HL-60 (cell line): ENCODE results near the gene SHC1.

Experiments used
- DNase-seq, 2 experiments: peaks; one replicate each; pipeline ENCODE4 v3.0.0-alpha.2; 2010 to 2020; ENCODE audit warnings: low read depth in 1 of 2, low spot score in 1 of 2
- H3K27ac ChIP-seq: fragments of 250-450 bp; sonication (Bioruptor Pico); replicated peaks from 2 replicates; pipeline ENCODE4 v1.5.1; 2020; ENCODE audit warnings: mild to moderate bottlenecking, moderate library complexity
- H3K27me3 ChIP-seq: fragments of 250-450 bp; sonication (Bioruptor Pico); 2 replicates; pipeline ENCODE4 v1.5.1; 2021; ENCODE audit warnings: mild to moderate bottlenecking, moderate library complexity; ENCODE audit not compliant: insufficient read depth, poor library complexity, severe bottlenecking
- H3K4me3 ChIP-seq: replicated peaks from 2 replicates; pipeline ENCODE4 v1.5.1; 2011; ENCODE audit warnings: mild to moderate bottlenecking, control low read depth, low read length; ENCODE audit not compliant: insufficient read depth
- GABPA ChIP-seq: IDR thresholded peaks from 2 replicates; pipeline ENCODE4 v1.6.1; 2012; ENCODE audit warnings: low read depth
- POLR2AphosphoS5 ChIP-seq: IDR thresholded peaks from 2 replicates; pipeline ENCODE4 v1.6.1; 2012; ENCODE audit warnings: low read depth
- SPI1 ChIP-seq: IDR thresholded peaks from 2 replicates; pipeline ENCODE4 v1.6.1; 2012; ENCODE audit warnings: low read depth, mild to moderate bottlenecking, borderline replicate concordance
- TF ChIP-seq, protein P1 (sequence below): IDR thresholded peaks from one replicate; pipeline ENCODE4 v1.5.1; 2011; ENCODE audit warnings: low read length, control low read depth, inconsistent platforms; ENCODE audit not compliant: insufficient read depth
- TF ChIP-seq, protein P2 (sequence below): IDR thresholded peaks from 2 replicates; pipeline ENCODE4 v1.6.1; 2012; ENCODE audit warnings: low read depth; ENCODE audit not compliant: insufficient replicate concordance

The SHC1 gene

DNA sequence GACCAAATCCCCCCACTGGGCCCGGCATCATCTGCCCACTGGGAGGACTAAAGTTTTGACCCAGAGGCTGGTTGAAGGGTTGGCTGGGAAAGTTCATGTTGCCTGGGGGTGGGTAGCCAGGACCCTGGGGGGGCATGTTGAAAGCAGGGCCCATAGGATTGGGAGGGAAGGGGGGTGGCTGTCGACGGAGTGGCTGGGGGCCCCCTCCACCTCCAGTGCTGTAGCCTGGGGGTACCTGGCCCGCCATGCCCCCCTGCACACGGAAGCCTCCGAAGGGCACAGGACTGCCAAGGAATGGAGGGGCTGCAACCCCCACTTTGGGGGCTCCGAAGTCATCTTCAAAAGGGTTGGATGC is 11.1 kb downstream of the SHC1 start:
- no peak for DNase-seq
- Histone ChIP-seq H3K27ac (no peak overlapping the region), H3K27me3 (no peaks in the 10 kb centered on the region), H3K4me3 (no peak overlapping the region)
- TF ChIP-seq GABPA = no peak
- TF ChIP-seq, protein P1, sequence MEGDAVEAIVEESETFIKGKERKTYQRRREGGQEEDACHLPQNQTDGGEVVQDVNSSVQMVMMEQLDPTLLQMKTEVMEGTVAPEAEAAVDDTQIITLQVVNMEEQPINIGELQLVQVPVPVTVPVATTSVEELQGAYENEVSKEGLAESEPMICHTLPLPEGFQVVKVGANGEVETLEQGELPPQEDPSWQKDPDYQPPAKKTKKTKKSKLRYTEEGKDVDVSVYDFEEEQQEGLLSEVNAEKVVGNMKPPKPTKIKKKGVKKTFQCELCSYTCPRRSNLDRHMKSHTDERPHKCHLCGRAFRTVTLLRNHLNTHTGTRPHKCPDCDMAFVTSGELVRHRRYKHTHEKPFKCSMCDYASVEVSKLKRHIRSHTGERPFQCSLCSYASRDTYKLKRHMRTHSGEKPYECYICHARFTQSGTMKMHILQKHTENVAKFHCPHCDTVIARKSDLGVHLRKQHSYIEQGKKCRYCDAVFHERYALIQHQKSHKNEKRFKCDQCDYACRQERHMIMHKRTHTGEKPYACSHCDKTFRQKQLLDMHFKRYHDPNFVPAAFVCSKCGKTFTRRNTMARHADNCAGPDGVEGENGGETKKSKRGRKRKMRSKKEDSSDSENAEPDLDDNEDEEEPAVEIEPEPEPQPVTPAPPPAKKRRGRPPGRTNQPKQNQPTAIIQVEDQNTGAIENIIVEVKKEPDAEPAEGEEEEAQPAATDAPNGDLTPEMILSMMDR = no peak
- no peak for TF ChIP-seq SPI1
- no peak for TF ChIP-seq POLR2AphosphoS5

DNA sequence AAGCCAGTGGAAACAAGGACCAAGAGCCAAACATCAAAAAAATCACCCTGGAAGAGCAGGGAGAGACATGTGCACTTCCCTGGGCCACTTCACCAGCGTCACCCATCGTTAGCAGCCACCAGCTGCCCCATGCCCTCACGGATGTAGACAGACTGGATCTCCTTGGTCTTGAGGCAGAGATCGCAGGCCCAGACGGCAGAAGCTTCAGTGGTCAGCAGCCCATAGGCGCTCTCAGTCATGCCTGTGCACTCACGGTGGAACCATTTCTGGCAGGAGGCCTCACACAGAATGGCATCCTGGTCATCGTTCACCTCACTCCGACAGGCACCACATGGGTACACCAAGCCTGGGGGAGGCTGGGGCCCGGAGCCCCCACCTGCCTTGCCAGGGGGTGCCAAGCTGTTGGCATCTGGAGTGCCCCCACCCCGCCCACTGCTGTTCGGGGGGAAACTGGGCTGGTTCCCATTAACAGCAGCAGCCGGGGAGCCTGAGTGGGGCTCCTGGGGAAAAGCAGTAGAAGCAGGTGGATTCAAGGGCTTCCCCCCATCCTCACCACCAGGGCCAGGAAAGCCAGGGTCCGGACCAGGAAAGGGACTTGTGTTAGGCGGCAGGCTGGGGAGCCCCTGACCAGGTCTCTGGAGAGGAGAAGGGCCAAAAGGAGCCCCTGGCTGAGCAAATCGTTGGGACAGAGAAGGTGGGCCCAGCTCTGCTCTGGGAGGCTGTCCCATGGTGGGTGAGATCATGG is 11.7 kb downstream of the SHC1 start:
- DNase-seq = no peak
- no peak overlapping the region for H3K27ac ChIP-seq
- TF ChIP-seq POLR2AphosphoS5 = no peak
- TF ChIP-seq, protein P2, sequence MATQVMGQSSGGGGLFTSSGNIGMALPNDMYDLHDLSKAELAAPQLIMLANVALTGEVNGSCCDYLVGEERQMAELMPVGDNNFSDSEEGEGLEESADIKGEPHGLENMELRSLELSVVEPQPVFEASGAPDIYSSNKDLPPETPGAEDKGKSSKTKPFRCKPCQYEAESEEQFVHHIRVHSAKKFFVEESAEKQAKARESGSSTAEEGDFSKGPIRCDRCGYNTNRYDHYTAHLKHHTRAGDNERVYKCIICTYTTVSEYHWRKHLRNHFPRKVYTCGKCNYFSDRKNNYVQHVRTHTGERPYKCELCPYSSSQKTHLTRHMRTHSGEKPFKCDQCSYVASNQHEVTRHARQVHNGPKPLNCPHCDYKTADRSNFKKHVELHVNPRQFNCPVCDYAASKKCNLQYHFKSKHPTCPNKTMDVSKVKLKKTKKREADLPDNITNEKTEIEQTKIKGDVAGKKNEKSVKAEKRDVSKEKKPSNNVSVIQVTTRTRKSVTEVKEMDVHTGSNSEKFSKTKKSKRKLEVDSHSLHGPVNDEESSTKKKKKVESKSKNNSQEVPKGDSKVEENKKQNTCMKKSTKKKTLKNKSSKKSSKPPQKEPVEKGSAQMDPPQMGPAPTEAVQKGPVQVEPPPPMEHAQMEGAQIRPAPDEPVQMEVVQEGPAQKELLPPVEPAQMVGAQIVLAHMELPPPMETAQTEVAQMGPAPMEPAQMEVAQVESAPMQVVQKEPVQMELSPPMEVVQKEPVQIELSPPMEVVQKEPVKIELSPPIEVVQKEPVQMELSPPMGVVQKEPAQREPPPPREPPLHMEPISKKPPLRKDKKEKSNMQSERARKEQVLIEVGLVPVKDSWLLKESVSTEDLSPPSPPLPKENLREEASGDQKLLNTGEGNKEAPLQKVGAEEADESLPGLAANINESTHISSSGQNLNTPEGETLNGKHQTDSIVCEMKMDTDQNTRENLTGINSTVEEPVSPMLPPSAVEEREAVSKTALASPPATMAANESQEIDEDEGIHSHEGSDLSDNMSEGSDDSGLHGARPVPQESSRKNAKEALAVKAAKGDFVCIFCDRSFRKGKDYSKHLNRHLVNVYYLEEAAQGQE = no peak

DNA sequence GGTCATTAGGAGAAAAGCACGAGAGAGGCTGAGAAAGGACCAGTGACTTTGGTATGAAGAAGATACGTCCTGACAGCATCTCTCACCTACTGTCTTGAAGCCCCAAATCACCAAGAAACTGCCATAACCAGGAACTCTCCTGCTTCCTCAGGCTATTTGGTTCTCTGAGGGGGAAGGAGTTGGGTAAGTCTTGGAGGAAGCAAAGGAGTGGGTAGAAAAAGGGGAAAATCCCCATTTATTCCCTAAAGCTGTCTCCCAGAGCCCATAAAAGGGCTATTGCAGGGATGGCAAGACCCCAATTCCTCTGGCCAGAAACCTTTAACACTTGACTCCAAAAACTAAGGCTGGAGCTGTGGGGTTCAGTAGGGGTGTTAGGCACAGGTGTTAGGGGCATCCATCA is 12.5 kb downstream of the SHC1 start:
- Histone ChIP-seq H3K4me3 (no peak overlapping the region), H3K27ac (no peak overlapping the region), H3K27me3 (no peaks in the 10 kb centered on the region)
- TF ChIP-seq, protein P1 = no peak
- DNase-seq = no peak

More for the DNA sequence above, 11.7 kb downstream of the SHC1 start:
- Histone ChIP-seq H3K4me3 (no peak overlapping the region), H3K27me3 (no peaks in the 10 kb centered on the region)

DNA sequence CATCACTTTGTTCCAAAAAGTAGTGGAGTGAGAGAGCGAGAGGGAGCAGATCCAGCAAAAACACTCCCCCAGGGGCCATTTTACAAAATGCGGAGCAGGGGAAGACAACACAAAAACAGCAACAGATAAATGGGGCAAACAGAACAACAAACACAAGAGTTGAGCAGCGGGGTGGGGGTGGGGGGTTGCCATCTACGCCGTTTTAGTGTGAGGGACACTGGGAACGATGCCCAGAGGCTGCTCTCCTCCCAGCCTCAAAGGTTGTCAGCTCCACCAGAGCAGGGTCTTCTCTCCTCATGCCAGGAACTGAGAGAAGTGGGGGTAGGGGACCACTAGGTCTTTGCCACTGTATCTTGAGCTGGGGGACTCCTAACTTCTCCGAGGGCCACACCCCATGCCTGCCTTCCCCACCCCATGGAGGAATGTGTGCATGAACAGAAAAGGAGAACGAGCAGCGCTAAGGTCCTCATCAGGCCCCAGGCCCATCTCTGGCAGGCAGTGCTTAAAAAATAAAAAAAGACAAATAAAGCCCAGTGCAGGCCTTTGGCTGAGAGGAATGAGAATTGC is 13.4 kb downstream of the SHC1 start:
- DNase-seq = no peak
- H3K4me3 ChIP-seq = no peak overlapping the region
- no peak overlapping the region for H3K27ac ChIP-seq
- no peaks in the 10 kb centered on the region for H3K27me3 ChIP-seq
- no peak for TF ChIP-seq GABPA
- TF ChIP-seq SPI1 = no peak
- no peak for TF ChIP-seq POLR2AphosphoS5
- TF ChIP-seq, protein P2 = no peak
- TF ChIP-seq, protein P1 = no peak
